ENCODE data around the gene CYP24A1.

DNA sequence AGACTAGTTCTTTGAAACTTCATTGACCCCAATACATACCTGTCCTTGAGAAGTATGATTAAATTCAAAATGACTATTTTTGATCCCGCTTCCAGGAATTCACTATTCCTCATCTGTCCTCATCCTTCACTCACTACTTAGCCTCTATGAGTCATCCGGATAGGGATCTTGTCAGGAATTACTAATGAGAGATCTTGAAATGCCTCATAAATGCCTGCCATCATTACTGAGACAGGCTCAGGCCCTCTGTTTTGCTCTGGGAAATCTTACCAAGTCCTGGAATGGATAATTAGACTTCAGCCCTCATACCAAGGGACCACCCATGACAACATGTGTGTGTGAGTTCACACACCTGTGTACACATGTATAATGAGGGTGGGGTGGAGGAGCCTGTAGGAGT, 2.8 kb upstream of the CYP24A1 start:
- TF ChIP-seq, protein P1, sequence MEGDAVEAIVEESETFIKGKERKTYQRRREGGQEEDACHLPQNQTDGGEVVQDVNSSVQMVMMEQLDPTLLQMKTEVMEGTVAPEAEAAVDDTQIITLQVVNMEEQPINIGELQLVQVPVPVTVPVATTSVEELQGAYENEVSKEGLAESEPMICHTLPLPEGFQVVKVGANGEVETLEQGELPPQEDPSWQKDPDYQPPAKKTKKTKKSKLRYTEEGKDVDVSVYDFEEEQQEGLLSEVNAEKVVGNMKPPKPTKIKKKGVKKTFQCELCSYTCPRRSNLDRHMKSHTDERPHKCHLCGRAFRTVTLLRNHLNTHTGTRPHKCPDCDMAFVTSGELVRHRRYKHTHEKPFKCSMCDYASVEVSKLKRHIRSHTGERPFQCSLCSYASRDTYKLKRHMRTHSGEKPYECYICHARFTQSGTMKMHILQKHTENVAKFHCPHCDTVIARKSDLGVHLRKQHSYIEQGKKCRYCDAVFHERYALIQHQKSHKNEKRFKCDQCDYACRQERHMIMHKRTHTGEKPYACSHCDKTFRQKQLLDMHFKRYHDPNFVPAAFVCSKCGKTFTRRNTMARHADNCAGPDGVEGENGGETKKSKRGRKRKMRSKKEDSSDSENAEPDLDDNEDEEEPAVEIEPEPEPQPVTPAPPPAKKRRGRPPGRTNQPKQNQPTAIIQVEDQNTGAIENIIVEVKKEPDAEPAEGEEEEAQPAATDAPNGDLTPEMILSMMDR (IDR thresholded peaks at IDR 0.05; ENCODE audit: insufficient read depth, low read depth, low read length): no peak
- no peak for TF ChIP-seq EZH2 (IDR thresholded peaks at IDR 0.05; ENCODE audit: insufficient read depth, low read length)
